Erythroblast (primary cell): ENCODE measurements around the gene PRMT1.
A peak's percentile ranks its signal among the peaks of the same experiment; 100 is the strongest.

Experiments used
- DNase-seq, 2 experiments: peaks; one replicate each; lab custom pipeline; 2025; lab: John Stamatoyannopoulos, UW
- GATA1 ChIP-seq: IDR thresholded peaks from 2 replicates; pipeline ENCODE4 v1.6.1; 2011; ENCODE audit warnings: low read depth, mild to moderate bottlenecking, control low read depth, low read length, moderate library complexity
- POLR2A ChIP-seq: IDR thresholded peaks from 2 replicates; pipeline ENCODE4 v1.6.1; 2011; ENCODE audit warnings: mild to moderate bottlenecking, low read length

Gene PRMT1

DNA sequence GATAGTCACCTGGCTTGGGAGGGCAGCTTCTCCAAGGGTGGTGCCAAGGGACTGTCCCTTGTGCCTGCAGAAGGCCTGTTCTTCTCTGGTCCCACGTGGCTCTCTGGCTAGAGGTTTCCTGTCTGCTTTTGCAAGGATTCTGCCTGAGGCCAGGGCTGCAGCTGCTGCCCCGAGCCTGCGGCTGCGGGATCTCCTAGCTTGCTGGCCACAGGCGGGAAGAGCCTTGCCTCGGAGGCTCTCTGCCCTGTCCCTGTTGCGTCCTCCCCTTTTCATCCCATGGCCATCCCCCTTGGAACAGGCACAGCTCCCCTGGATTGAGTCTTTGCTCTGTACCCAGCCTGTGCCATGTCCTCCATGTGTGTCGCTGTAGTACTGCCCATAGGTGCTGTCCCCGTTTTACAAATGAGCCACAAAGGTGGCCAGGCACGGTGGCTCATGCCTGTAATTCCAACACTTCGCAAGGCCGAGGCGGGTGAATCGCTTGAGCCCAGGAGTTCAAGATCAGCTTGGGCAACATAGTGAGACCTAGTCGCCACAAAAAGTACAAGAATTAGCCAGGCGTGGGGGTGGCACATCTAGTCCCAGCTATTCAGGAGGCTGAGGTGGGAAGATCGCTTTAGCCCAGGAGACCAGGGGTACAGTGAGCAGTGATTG lies 20.5 kb upstream of the PRMT1 start:
- DNase-seq = no peak
- TF ChIP-seq POLR2A = no peak
- no peak for TF ChIP-seq GATA1

- TF ChIP-seq POLR2A (no peak), GATA1 (no peak)
- DNase-seq = no peak
These were observed 19.5 kb upstream of the PRMT1 start for GRCh38 chr19:49657493-49658138.

DNA sequence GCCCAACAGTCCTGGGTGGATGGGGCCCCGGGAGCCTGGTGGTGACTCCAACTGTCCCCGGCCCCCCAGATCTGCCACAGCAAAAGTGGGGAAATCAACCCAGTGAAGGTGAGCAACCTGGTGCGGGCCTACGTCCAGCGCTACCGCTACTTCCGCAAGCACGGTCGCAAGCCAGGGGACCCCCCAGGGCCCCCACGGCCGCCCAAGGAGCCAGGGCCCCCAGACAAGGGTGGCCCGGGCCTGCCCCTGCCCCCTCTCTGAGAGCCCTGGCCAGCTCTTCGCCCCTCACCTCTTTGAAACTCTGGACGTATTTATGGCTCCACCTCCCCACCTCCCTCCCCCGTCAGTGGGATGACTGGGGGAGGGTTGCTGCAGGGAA lies 18.9 kb upstream of the PRMT1 start:
- TF ChIP-seq POLR2A (no peak), GATA1 (no peak)
- no peak for DNase-seq

- TF ChIP-seq GATA1 (no peak), POLR2A (no peak)
- DNase-seq = no peak
These were observed 18.3 kb upstream of the PRMT1 start for GRCh38 chr19:49658566-49659442.

DNA sequence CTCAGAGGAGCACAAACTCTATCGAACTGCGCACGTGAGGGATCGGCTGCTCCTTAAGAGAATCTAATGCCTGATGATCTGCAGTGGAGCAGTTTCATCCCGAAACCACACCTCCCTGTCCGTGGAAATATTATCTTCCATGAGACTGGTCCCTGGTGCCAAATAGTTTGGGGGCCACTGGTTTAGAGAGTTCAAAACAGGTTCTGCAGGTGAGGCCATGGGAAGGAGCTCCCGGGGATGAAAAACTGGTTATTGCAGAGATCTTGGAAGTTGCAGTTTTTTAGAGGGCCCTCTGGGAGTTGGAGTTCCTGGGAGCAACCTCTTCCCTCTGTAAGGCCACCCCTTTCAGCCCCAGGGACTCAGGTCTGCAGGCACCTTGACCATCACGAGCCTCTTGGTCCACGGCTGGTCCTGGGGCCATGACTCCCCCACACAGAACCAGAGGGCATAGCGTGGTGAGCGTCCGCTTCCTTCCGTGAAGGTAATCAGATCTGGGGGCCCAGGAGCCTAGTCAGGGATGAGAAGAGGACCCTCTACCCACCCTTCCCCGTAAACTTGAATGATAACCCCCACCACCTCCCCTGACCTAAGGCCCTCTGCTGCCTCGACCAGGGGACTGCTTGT lies 16.6 kb upstream of the PRMT1 start:
- TF ChIP-seq GATA1 = no peak
- TF ChIP-seq POLR2A = no peak
- no peak for DNase-seq

DNA sequence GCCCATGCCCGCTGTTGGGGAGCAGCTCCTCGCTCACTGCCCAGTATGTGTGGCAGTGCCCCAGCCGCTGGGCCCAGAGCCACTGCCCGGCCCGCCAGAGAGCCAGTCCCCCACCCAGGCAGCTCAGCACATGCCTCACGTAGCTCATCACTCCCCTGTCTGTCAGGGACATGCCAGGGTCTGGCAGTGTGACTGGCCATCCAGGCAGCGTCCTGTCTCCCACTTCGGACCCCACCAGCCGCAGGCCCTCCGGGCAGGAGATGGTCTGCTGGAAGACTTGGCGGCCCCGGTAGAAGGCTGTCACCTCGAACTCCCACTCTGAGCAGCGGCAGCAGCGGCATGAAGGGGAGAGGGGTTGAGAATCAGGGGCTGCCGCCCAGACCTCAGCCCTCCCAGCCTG lies 15.1 kb upstream of the PRMT1 start:
- no peak for DNase-seq
- TF ChIP-seq POLR2A = no peak
- TF ChIP-seq GATA1 = no peak

DNA sequence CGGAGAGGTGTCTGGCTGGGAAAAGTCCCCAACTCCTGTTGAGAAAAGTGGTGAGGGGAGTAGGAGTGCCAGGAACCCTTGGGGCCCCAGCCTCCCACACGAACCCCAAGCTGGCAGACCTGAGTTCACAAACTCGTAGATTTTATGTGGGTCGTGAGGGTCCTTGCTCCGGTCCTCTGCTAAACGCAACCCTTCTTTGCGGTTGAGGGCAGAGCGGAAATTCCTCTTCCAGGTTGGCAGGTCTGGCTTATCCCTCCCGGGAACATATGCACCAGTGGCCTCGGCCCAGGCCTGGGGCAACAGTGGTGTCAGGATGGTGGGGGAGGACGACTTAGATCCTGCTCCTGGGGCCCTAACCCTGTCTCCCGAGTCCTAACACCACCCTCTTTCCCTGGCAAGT lies 13.8 kb upstream of the PRMT1 start:
- no peak for DNase-seq
- TF ChIP-seq GATA1 = no peak

GRCh38 chr19:49664171-49665035 lies 12.7 kb upstream of the PRMT1 start:
- DNase-seq = peak; percentile 83 to 92
- TF ChIP-seq GATA1 (no peak), POLR2A (no peak)

- no peak for DNase-seq
These were observed 12.1 kb upstream of the PRMT1 start for GRCh38 chr19:49665036-49665350.

DNA sequence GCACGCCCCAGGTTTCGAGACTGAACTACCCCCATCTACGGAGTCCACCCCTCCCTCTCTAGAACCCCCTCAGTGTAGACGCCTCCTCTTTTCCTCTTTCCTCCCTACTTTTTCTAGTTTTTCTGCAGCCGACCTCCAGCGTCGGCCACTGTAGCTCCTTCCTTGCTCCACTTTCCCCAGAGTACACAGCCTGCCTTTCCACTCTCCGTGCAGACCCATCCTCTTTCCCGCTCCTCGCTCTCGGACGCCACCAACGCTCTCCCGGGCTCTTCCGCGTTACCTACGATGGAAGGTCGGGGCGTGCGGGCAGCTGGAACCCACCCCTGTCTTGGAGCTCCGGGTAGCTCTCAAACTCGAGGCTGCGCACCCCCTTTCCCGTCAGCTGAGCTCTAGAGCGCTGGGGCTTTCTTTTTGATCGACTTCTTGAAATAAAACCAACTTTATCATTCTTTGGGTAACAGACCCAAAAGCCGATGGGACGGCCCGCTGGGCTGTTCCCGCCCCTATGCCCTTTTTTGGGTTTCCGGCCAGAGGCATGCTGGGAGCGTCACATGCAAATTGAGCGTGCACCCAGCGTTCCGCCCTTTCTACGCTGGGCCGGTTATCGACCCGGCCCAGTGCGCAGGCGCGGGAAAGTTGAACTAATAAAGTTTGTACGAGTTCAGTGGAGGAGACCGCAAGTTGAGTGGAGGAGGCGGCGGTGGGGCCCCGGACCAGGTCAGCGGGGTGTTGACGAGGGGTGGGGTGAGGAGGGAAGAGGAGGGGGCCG lies 11.5 kb upstream of the PRMT1 start, which contains the start of the genes BCL2L12 and IRF3:
TSS of gene BCL2L12 (plus strand) at position 583 of the 769 bp plus-strand sequence. CDS start 760 bp downstream, outside the sequence.
TSS of gene IRF3 (minus strand) at position 507 of the 769 bp plus-strand sequence. CDS start 1,019 bp downstream, outside the sequence.
- peak; percentile 80 for TF ChIP-seq POLR2A
- no peak for TF ChIP-seq GATA1
- peak; percentile 98 to 99 for DNase-seq

More at GRCh38 chr19:49665036-49665350, 12.1 kb upstream of the PRMT1 start:
- TF ChIP-seq GATA1 (no peak), POLR2A (no peak)

DNA sequence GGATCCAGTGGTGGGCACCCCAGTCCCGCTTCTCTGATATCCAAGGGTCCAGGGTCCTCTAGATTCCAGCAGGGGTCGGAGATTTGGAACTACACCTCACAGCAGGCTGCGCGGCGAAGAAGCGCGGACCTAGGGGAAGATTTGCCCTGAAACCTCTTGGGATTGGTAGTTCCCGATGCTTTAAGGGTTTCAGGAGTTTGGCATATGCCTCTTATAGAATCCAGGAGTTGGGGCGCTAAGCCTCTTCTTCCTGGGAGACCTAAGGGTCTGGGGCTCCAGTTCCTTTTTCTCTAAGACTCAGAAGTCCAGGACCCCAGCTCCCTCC lies 11.0 kb upstream of the PRMT1 start:
- no peak for DNase-seq
- TF ChIP-seq POLR2A = no peak
- no peak for TF ChIP-seq GATA1

GRCh38 chr19:49667473-49667872 lies 9.6 kb upstream of the PRMT1 start:
- TF ChIP-seq POLR2A = no peak
- TF ChIP-seq GATA1 = no peak
- no peak for DNase-seq

DNA sequence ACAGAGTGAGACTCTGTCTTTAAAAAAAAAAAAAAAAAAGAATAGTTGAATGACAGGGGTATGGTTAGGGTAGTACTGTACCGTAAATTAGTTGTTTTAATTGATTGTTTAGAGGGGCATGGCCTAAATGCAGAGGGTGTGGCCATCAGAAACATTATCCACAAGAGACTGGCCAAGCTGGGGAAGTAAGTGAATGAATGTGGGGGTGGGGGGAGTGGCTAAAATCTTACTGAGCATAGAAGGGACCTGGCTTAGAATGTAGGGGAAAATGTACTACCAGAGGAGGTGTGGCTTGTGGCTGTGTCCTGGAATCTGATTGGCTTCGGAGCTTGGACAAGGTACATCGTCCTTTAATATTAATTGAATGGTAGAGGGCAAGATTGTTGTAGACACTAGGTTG lies 7.6 kb upstream of the PRMT1 start:
- no peak for DNase-seq
- no peak for TF ChIP-seq GATA1
- no peak for TF ChIP-seq POLR2A
